IMR-90 (cell line): ENCODE data around the gene PTPRO. TPM values are rescaled to one million over a fixed set of nuclear protein-coding genes. Genes with fewer than 3 reads are reported as not detected.

ENCODE experiments used
- ATAC-seq: fragments of 200-7000 bp; cut with Tn5 transposase; 2 replicates; pipeline ENCODE4 v1.9.1; 2020; ENCODE audit warnings: low read depth, mild to moderate bottlenecking, moderate library complexity
- BruUV-seq: library from RNA; stranded (reverse); fragments of 400-500 nt; replicated peaks from 2 replicates; lab custom pipeline; 2021; lab: Mats Ljungman, UMichigan
- CTCF ChIA-PET: fragments of 300-600 bp; formaldehyde crosslinking; extraction: SDS; loops from one replicate; lab custom pipeline; 2021; ENCODE audit warnings: antibody characterized with exemption; lab: Yijun Ruan, JAX
- POLR2A ChIA-PET: fragments of 300-600 bp; sonication (Branson Sonifier 250); formaldehyde crosslinking; loops from one replicate; lab custom pipeline; 2022; ENCODE audit warnings: antibody characterized with exemption; ENCODE audit not compliant: unreplicated experiment; lab: Charles Lee
- DNase-seq: peaks from one replicate; pipeline ENCODE4 v3.0.0; 2013
- H2AFZ ChIP-seq: replicated peaks from 2 replicates; pipeline ENCODE3; 2013; ENCODE audit warnings: low read length, mild to moderate bottlenecking; ENCODE audit not compliant: poor library complexity
- H2AK5ac ChIP-seq: 2 replicates; pipeline ENCODE4 v1.6.1; 2013; ENCODE audit warnings: low read depth, low read length, inconsistent platforms
- H2AK9ac ChIP-seq: replicated peaks from 2 replicates; pipeline ENCODE3; 2013; ENCODE audit warnings: mild to moderate bottlenecking, low read depth, low read length, moderate library complexity; ENCODE audit not compliant: poor library complexity
- H2BK120ac ChIP-seq: 2 replicates; pipeline ENCODE4 v1.6.1; 2013; ENCODE audit warnings: low read depth, low read length, inconsistent platforms
- H2BK15ac ChIP-seq: 3 replicates; pipeline ENCODE4 v1.6.1; 2013; ENCODE audit warnings: low read depth, low read length, inconsistent platforms
- H2BK20ac ChIP-seq: 2 replicates; pipeline ENCODE4 v1.6.1; 2013; ENCODE audit warnings: low read depth, mild to moderate bottlenecking, inconsistent platforms, low read length, moderate library complexity
- H2BK5ac ChIP-seq: 2 replicates; pipeline ENCODE4 v1.6.1; 2013; ENCODE audit warnings: mild to moderate bottlenecking, low read depth, low read length, inconsistent platforms; ENCODE audit not compliant: poor library complexity, severe bottlenecking
- H3K14ac ChIP-seq: replicated peaks from 2 replicates; pipeline ENCODE4 v1.6.1; 2013; ENCODE audit warnings: low read depth, low read length, inconsistent platforms
- H3K18ac ChIP-seq: 2 replicates; pipeline ENCODE4 v1.6.1; 2013; ENCODE audit warnings: low read depth, low read length, control low read depth
- H3K23ac ChIP-seq: 2 replicates; pipeline ENCODE4 v1.6.1; 2013; ENCODE audit warnings: low read depth, low read length, inconsistent platforms
- H3K27ac ChIP-seq: 2 replicates; pipeline ENCODE4 v1.5.1; 2013; ENCODE audit warnings: mild to moderate bottlenecking, control low read depth, low read length; ENCODE audit not compliant: insufficient read depth
- H3K27me3 ChIP-seq: 2 replicates; pipeline ENCODE4 v1.6.1; 2013; ENCODE audit warnings: low read length; ENCODE audit not compliant: control insufficient read depth, insufficient read depth
- H3K36me3 ChIP-seq: 2 replicates; pipeline ENCODE4 v1.6.1; 2013; ENCODE audit warnings: low read length, mixed read lengths; ENCODE audit not compliant: control insufficient read depth, insufficient read depth
- H3K4ac ChIP-seq: 2 replicates; pipeline ENCODE4 v1.6.1; 2013; ENCODE audit warnings: low read depth, low read length, inconsistent platforms
- H3K4me1 ChIP-seq: 2 replicates; pipeline ENCODE4 v1.6.1; 2013; ENCODE audit warnings: low read length, mixed read lengths; ENCODE audit not compliant: control insufficient read depth, insufficient read depth
- H3K4me2 ChIP-seq: 2 replicates; pipeline ENCODE4 v1.6.1; 2013; ENCODE audit warnings: low read depth, mild to moderate bottlenecking, control low read depth, low read length, moderate library complexity
- H3K4me3 ChIP-seq: 2 replicates; pipeline ENCODE4 v1.5.1; 2013; ENCODE audit warnings: low read depth, mild to moderate bottlenecking, control low read depth, low read length, moderate library complexity; ENCODE audit not compliant: insufficient read depth
- H3K56ac ChIP-seq: 2 replicates; pipeline ENCODE4 v1.6.1; 2013; ENCODE audit warnings: low read length, inconsistent platforms; ENCODE audit not compliant: insufficient read depth; ENCODE audit errors: extremely low read depth
- H3K79me1 ChIP-seq, 2 experiments: 2 replicates each; pipeline ENCODE4 v1.6.1; 2013; ENCODE audit warnings: low read length in 2 of 2, inconsistent platforms in 1 of 2, low read depth in 1 of 2
- H3K9ac ChIP-seq: 2 replicates; pipeline ENCODE4 v1.6.1; 2013; ENCODE audit warnings: low read depth, low read length, control low read depth
- H3K9me1 ChIP-seq: 2 replicates; pipeline ENCODE4 v1.6.1; 2013; ENCODE audit warnings: low read length, inconsistent platforms; ENCODE audit not compliant: insufficient read depth
- H3K9me3 ChIP-seq: 2 replicates; pipeline ENCODE4 v1.6.1; 2013; ENCODE audit warnings: low read length; ENCODE audit not compliant: control insufficient read depth, insufficient read depth
- H4K20me1 ChIP-seq: 2 replicates; pipeline ENCODE4 v1.6.1; 2013; ENCODE audit warnings: low read length, inconsistent platforms; ENCODE audit not compliant: insufficient read depth
- H4K5ac ChIP-seq: 2 replicates; pipeline ENCODE4 v1.6.1; 2013; ENCODE audit warnings: mild to moderate bottlenecking, low read depth, low read length, control low read depth
- H4K8ac ChIP-seq, 2 experiments: 2 replicates each; pipeline ENCODE4 v1.6.1; 2013; ENCODE audit warnings: low read depth in 2 of 2, low read length in 2 of 2, control low read depth in 1 of 2, inconsistent platforms in 1 of 2
- H4K91ac ChIP-seq: 2 replicates; pipeline ENCODE4 v1.6.1; 2013; ENCODE audit warnings: low read depth, low read length, inconsistent platforms; ENCODE audit not compliant: insufficient read depth
- CEBPB ChIP-seq: IDR thresholded peaks from 2 replicates; pipeline ENCODE4 v1.6.1; 2012; ENCODE audit warnings: low read depth, low read length, improper control_type of control experiment
- NFE2L2 ChIP-seq: fragments of 150-350 bp; IDR thresholded peaks from 2 replicates; pipeline ENCODE4 v1.6.1; 2016; ENCODE audit warnings: low read depth, mild to moderate bottlenecking, low read length
- WGBS, 2 experiments: methylation state at CpG; one replicate each; pipeline versions ENCODE4 v1.1.5 to v1.1.7; 2013; ENCODE audit warnings: missing lambda C conversion rate in 2 of 2; ENCODE audit not compliant: insufficient read length in 1 of 2; ENCODE audit errors: extremely low coverage in 2 of 2; 5-methylcytosine and 5-hydroxymethylcytosine counted together
- dilution Hi-C: fragments of 300-500 bp; cut with HindIII; formaldehyde crosslinking; loops from one replicate; pipeline ENCODE4 v1.14.3; 2018; ENCODE audit warnings: low sequenced_read_pairs; ENCODE audit not compliant: unreplicated experiment
- in situ Hi-C: fragments of 300-500 bp; cut with MboI; formaldehyde crosslinking; loops from 3 replicates; pipeline ENCODE4 v1.14.3; 2019; ENCODE audit warnings: low sequenced_read_pairs, inconsistent platforms, mixed read lengths
- intact Hi-C: fragments of 100-400 bp; cut with micrococcal nuclease; formaldehyde crosslinking; loops from 2 replicates; pipeline ENCODE4 v1.10.0; 2022
- polyA plus RNA-seq, 3 experiments: library from polyadenylated mRNA; depleted of rRNA; stranded (reverse); fragments of >200 nt; gene quantifications; 2 replicates each; pipeline ENCODE4 v1.2.3, GENCODE V29; 2012; ENCODE audit warnings: low replicate concordance in 1 of 3
- total RNA-seq: library from RNA; depleted of rRNA; stranded (reverse); fragments of >200 nt; gene quantifications from 2 replicates; pipeline ENCODE4 v1.2.3, GENCODE V29; 2012

The PTPRO gene
- total and polyA plus RNA-seq, 2 of the 4 experiments (the other 2 are of a cell fraction), result 0.03 to 0.18 TPM

GRCh38 chr12:15404485-15404884 is 82.2 kb downstream of the PTPRO start:
- H3K4me2 ChIP-seq, result no peak overlapping the region
- dilution Hi-C loops, result no loop called here
- H3K27ac ChIP-seq, result no peak overlapping the region
- no peak overlapping the region for H2BK120ac ChIP-seq
- no peak overlapping the region for H2BK20ac ChIP-seq
- no peak overlapping the region for H2AFZ ChIP-seq
- no peaks in the 10 kb centered on the region for H3K79me1 ChIP-seq
- no peak overlapping the region for H3K23ac ChIP-seq
- POLR2A ChIA-PET, result no interaction called here
- H3K9me1 ChIP-seq, result no peaks in the 10 kb centered on the region
- no peak for DNase-seq
- H3K18ac ChIP-seq, result no peak overlapping the region
- no CpG with 5 or more reads among the region's 1 CpG for WGBS, 2 experiments
- no peak overlapping the region for H4K8ac ChIP-seq
- no peaks in the 10 kb centered on the region for H4K20me1 ChIP-seq
- TF ChIP-seq CEBPB, result no peak
- TF ChIP-seq NFE2L2, result no peak
- H2AK5ac ChIP-seq, result no peak overlapping the region
- no peak overlapping the region for H4K5ac ChIP-seq
- no peak overlapping the region for H3K4me3 ChIP-seq
- CTCF ChIA-PET, result no interaction called here
- in situ Hi-C loops, result no loop called here
- H3K36me3 ChIP-seq, result no peaks in the 10 kb centered on the region
- no peaks in the 10 kb centered on the region for H3K9me3 ChIP-seq
- intact Hi-C loops, result no loop called here
- no peak overlapping the region for H3K14ac ChIP-seq
- H2BK5ac ChIP-seq, result no peak overlapping the region
- H2AK9ac ChIP-seq, result no peak overlapping the region
- H4K91ac ChIP-seq, result no peak overlapping the region
- H3K56ac ChIP-seq, result no peak overlapping the region
- no TSS peak for BruUV-seq
- no peak overlapping the region for H2BK15ac ChIP-seq
- no peak overlapping the region for H3K9ac ChIP-seq
- no peaks in the 10 kb centered on the region for H3K4me1 ChIP-seq
- no peak for ATAC-seq
- no peak overlapping the region for H3K4ac ChIP-seq
- H3K27me3 ChIP-seq, result no peaks in the 10 kb centered on the region
